ENCODE data around the gene KCNJ4.

Gene KCNJ4

DNA sequence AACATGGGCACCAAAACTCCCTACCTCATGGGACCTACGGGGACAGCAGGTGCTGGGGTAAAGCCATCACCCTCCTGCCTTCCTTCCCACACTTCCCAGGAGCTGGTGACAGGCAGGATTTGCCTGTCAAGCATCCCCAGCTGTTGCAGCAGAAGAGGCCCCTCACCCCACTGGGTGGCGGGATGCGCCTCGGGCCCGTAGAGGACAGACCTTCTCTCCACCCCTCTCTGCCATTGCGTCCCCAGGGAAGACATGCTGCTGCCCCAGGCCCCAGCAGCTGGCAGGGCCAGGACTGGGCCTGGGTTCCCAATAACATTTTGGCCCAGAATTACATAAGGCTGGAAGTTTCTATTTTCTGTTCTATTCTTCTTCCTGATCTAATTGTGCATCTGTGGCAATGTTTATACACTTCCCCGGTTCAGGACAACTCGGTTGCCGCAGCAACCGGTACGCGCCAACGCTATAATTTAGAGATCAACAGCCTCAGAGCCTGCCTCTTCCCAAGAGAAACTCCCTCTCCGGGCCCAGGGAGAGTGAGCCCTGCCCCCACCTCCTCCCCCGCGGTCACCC lies 25.4 kb downstream of the KCNJ4 start:
- DNase-seq (ENCODE audit: low read depth): no peak

DNA sequence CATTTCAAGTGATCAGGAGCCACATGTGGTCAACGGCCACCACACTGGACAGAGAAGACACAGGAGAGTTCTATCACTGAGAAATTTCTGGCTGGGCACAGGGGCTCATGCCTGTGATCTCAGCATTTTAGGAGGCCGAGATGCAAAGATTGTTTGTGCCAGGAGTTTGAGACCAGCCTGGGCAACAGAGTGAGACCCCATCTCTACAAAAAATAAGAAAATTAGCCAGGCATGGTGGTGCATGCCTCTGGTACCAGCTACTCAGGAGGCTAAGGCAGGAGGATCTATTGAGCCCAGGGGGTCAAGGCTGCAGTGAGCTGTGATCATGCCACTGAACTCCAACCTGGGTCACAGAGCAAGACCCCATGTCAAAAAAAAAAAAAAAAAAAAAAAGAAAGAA lies 26.3 kb downstream of the KCNJ4 start:
- no peak for DNase-seq (ENCODE audit: low read depth)

DNA sequence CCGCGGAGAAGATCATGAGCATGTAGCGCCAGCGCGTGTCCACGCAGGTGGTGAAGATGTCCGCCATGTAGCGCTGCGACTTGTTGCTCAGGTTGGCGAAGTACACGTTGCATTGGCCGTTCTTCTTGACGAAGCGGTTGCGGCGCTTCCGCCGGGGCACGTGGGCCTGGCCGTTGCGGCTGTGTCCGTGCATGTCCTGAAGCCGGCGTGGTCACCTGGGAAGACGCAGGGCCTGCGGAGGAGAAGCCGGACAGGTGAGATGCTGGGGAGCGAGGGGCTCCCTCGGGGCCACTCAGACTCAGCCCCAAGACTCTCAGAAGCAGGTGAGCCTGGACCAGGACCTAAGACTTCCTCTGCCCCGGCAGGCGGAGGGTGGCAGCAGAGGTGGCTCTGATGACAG lies 27.1 kb downstream of the KCNJ4 start:
- DNase-seq (ENCODE audit: low read depth): no peak

- DNase-seq (ENCODE audit: low read depth): no peak
These were observed 27.5 kb downstream of the KCNJ4 start for GRCh38 chr22:38427465-38427864.

- no peak for DNase-seq (ENCODE audit: low read depth)
These were observed 28.4 kb downstream of the KCNJ4 start for GRCh38 chr22:38426628-38427027.

DNA sequence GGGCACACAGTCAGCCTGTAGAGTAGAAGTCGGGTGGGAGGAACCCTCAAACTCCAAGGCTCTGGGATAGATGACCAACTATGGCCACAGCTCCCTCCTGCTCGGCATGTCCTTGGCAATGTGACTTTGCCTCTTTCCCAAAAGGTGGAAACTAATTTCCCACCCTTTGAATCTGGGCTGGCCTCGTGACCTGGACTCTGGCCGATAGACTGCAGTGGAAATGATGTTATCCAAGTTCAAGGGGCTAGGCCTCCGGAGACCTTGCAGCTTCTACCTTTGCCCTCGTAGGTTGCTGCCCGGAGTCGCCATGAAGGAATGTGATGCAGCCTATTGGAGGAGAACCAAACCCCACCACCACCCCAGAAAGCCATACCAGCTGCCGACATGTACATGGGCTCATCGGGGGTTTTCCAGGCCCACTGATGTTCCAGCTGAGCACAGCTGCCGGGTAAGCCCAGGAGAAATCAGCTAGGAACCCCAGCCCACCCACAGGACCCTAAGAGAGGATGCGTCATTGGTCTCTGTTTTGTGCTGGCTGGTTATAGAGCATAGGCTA lies 30.4 kb downstream of the KCNJ4 start:
- DNase-seq (ENCODE audit: low read depth): no peak

DNA sequence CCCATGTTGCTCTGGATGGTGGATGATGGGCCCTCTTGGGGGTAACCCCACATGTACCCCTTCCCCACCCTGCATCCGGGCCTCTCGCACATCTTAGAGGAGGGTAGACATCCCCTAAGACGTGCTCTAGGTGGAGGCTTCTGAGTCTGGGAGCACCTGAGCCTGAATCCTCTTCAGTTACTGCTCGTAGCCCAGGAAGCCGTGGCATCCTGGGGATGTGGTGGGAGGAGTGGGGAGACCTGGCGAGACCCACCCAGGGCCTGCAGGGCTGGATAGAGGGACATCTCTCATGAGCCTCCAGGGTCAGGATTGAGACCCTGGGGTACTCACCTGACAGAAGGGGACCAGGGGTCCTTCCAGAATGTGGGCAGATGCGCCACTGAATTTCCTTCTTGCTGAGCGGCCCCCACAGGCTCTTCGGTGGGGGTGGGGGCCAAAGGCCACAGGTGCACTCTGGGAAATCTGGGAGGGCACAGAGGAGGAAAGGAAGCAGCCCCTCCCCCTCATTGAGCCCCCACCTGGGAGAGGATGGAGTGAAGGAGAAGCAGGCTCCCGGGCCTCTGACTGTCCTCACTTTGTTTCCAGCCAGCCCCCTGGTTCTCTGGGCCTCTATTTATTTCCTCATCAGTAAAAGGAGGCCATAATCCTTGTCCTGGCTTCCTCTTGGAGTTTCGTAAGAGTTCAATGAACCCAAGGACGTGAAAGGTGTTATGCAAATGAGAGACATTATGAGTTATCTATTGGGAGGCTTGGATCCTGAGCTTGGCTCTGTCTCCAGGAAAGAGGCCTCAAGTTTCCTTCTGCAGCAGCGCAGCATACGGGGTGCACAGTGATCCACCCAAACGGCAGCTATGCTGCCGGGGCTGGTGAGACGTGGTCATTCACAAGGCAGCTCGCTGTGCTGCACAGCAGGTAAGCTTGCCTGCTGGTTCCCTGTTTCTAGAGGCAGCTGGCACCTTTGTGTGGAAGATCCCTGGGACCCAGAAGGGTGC lies 31.2 kb downstream of the KCNJ4 start:
- DNase-seq (ENCODE audit: low read depth): no peak

- DNase-seq (ENCODE audit: low read depth): no peak
These were observed 32.1 kb downstream of the KCNJ4 start for GRCh38 chr22:38422611-38423511.

DNA sequence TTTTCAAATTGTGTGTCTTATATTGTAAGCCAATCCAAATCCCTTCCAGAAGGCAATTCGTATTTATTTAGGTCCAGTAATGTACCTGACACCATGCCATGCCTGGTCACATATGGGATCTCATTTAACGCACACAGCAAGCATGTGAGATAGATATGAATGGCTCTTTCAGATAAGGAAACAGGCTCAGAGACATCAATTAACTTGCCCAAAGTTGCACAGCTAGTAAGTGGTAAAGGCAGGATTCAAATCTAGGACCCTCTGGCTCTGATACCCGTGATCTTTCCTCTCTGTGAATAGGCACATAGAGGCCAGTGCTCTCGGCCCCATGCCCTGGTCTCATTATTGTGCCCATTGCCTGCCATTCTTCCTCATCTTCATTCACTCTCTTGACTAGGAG lies 34.3 kb downstream of the KCNJ4 start:
- DNase-seq (ENCODE audit: low read depth): no peak

DNA sequence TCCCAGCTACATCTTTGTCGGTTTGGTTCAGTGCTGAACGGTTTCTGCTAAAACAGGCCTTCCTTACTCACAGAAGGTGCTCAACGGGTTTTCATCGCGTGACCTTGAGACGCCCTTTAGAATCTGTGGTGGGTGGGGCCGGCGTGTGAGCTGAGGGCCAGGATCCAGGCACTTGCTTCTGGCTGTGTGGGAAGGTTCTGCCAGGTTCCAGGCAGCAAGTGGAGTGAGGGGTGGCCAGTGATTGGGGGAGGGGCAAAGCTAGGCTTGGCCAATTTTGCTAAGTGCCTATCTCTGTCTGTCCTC lies 35.2 kb downstream of the KCNJ4 start:
- DNase-seq (ENCODE audit: low read depth): no peak

GRCh38 chr22:38419121-38419857 lies 35.7 kb downstream of the KCNJ4 start:
- DNase-seq (ENCODE audit: low read depth): no peak

DNA sequence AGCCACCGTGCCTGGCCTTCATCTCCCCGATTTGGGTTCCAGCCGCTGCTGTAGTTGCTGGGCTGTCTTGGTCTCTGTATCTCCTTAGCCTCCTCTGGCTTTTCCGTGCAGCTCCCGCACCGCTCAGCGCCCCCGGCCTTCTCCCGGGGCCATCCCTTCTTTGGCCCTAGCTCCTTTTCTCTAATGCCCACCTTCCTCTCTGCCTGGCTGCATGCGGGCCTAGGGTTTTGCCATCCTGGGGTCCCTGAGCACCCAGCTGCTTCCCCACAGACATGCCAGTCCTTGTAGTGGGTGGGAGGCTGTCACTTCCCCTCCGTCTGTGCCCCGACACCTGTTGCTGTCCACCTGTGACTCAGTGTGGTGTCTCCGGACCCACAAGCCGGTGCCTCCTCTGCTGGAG lies 36.4 kb downstream of the KCNJ4 start:
- DNase-seq (ENCODE audit: low read depth): no peak

- DNase-seq (ENCODE audit: low read depth): no peak
These were observed 37.5 kb downstream of the KCNJ4 start for GRCh38 chr22:38417252-38418060.

DNA sequence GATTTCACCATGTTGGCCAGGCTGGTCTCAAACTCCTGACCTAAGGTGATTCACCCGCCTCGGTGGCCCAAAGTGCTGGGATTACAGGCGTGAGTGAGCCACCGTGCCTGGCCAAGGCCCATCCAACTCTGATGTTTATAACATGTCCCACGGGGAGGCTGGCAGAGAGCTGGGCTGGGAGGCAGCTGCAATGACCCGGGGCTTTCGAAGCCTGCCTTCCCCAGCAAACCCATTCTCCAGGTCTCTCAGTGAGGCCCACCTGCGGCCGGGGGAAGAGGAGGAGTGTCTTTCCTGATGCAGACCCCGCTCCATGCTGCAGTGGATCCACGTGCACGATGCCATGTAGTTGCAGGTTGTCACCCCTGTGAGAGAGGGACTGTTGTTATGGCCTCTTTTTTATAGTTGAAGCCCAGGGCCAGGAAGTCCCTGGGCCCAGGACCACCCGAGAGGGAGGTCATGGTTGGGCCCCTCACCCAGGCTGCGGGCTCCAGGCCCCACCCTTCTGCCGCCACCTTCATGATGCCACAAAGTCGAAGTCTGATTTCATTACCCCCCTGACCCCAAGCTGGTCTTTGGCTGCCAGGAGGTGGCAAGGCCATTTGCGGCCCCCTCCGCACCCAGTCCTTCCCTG lies 38.3 kb downstream of the KCNJ4 start:
- no peak for DNase-seq (ENCODE audit: low read depth)

GRCh38 chr22:38415561-38416321 lies 39.3 kb downstream of the KCNJ4 start:
- DNase-seq (ENCODE audit: low read depth): no peak

DNA sequence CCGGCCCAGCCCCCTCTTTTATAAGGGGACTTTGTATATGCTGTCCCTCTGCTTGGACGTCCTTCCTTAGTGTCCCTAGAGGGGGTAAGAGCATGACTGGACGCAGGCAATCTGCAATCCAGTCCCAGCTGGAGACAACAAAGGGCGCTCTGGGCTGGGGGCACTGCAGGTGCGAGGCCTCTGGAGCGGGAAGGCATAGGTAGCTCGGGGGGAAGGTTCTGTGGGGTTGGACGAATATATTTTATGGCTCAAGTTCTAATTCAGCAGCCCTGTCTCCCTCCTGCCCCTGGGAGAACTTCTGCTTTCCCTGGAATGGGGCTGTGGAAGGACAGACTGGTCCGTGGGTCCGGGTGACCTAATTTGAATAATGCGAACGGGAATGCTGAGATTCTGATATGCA lies 40.0 kb downstream of the KCNJ4 start:
- DNase-seq (ENCODE audit: low read depth): no peak

- DNase-seq (ENCODE audit: low read depth): no peak
These were observed 41.0 kb downstream of the KCNJ4 start for GRCh38 chr22:38414009-38414395.

- DNase-seq (ENCODE audit: low read depth): no peak
These were observed 41.7 kb downstream of the KCNJ4 start for GRCh38 chr22:38413085-38414008.

Measured in fibroblast of the conjunctiva (primary cell).